Left forelimb (tissue), 1 donor: ENCODE data around the gene AKAP6.

Experiments
- DNase-seq: peaks from one replicate; pipeline ENCODE4 v3.0.0-alpha.2; 2018; ENCODE audit warnings: low spot score

AKAP6 gene, protein sequence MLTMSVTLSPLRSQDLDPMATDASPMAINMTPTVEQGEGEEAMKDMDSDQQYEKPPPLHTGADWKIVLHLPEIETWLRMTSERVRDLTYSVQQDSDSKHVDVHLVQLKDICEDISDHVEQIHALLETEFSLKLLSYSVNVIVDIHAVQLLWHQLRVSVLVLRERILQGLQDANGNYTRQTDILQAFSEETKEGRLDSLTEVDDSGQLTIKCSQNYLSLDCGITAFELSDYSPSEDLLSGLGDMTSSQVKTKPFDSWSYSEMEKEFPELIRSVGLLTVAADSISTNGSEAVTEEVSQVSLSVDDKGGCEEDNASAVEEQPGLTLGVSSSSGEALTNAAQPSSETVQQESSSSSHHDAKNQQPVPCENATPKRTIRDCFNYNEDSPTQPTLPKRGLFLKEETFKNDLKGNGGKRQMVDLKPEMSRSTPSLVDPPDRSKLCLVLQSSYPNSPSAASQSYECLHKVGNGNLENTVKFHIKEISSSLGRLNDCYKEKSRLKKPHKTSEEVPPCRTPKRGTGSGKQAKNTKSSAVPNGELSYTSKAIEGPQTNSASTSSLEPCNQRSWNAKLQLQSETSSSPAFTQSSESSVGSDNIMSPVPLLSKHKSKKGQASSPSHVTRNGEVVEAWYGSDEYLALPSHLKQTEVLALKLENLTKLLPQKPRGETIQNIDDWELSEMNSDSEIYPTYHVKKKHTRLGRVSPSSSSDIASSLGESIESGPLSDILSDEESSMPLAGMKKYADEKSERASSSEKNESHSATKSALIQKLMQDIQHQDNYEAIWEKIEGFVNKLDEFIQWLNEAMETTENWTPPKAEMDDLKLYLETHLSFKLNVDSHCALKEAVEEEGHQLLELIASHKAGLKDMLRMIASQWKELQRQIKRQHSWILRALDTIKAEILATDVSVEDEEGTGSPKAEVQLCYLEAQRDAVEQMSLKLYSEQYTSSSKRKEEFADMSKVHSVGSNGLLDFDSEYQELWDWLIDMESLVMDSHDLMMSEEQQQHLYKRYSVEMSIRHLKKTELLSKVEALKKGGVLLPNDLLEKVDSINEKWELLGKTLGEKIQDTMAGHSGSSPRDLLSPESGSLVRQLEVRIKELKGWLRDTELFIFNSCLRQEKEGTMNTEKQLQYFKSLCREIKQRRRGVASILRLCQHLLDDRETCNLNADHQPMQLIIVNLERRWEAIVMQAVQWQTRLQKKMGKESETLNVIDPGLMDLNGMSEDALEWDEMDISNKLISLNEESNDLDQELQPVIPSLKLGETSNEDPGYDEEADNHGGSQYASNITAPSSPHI (N-terminal part only)

DNA sequence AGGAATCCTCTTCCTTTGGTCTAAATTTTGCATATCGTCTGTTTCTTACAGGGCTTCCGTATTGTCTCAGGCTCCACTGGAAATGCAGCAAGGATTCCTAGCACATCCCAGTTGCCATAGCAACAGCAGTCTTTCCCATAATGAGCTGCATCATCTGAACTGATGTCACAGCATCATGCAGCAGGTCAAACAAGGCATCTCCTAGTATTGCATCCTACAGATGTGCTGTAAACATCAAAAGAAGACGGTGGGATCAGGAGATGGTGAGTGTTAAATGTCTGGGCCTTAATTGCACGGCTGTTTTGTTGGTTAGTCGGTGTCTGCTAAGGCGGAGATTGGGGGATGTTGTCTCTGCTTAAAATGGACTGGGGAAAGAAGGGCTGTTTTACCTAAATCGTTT, at the start of gene AKAP6:
TSS of gene AKAP6 (plus strand) at position 153 of the 400 bp plus-strand sequence. CDS start 104,196 bp downstream, outside the sequence.
- no peak for DNase-seq

GRCh38 chr14:32286602-32287001, 42.5 kb upstream of the AKAP6 start:
- DNase-seq = no peak

- DNase-seq = no peak
These were observed 32.7 kb upstream of the AKAP6 start for GRCh38 chr14:32296366-32296765.

DNA sequence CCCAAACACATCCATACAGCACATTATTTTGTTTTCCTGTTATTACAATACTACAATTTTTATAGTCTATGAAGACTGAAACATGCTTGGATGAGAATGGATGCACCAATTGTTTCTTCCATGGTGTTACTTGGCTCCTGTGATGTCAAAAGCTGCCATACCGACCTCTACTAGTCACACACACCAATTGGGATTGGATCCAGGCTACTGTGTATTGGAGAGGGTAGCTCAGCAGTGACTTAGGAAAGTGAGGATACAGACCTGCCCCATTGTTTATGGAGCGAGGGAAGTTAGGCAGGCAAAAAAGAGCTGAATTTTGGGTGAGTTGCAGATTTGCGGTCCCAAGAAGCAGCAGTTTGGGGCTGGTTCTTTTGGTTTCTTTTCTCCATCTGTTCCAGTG, 30.8 kb upstream of the AKAP6 start:
- DNase-seq = no peak

GRCh38 chr14:32300136-32300535, 29.0 kb upstream of the AKAP6 start:
- no peak for DNase-seq

DNA sequence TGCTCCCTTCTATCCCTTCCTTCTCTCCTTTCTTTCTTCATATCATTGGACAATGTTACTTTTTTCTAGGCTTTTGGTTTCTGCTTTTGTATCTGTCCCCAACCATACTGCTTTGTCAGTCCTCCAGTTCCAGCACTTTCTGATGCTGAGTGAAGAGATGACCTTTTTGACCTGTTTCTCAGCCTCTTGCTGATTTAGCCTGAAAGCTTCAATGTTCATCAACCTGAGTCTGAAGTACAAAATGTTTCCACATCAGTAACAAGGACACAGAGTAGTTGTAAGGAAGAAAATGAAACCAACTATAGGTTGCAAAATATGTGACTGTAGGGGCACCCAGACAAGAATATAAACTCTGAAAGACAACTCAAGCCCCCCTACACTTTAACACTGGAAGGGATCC, 25.2 kb upstream of the AKAP6 start:
- no peak for DNase-seq

DNA sequence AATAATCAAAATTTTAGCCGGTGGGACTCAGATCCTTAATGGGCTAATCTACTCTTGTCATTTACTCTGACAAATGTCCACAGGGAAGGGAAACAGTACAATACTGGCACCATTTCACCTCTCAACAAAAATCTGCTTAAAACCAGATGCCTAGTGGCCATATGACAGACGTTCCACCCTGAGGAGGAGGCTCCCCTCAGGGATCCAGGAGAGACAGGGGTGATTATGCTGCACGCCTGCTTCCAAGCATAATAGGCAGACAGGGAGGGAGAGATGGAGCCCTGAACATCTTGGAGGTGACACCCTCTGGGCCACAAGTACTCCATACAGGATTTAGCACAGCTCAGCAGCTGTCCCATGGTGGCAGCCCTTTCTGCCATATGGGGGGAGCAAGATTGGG, 24.8 kb upstream of the AKAP6 start:
- DNase-seq = no peak

DNA sequence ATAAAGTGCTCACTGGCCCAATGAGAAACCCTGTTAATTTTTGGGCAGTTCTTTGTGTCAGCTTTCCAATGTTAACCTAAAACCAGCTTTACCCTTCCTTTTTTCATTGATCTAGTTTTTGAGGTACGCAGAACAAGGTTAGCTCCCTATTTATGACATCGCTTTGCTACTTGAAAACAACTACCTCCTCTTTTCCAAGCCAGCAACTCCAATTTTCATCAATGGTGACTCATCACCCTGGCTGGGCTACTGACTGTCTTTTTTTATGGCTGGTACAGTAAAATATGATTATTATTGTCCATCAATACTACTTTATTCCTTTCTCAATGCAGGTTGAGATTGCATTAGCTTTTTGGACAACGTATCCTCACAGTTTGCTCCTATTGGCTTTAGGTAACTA, 22.5 kb upstream of the AKAP6 start:
- DNase-seq = no peak

- no peak for DNase-seq
These were observed 21.1 kb upstream of the AKAP6 start for GRCh38 chr14:32307881-32308582.

DNA sequence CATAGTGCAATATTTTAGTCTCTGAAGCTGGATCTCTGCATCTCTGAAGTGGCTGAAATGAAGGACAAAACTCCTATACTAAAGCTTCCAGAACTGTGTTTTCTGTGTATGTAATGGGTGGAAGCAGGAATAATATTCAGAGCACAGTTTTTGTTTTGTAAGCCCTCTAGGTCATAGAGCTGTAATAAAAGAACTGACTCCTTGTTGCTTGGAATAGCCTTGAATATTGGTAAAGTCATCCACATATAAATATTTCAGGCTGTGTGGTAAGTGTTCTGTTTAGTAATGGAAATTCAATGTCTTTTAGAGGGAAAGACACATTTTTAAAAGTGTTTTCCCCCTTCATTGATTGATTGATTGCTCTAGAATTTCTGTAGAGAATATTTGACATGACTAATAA, 18.2 kb upstream of the AKAP6 start:
- DNase-seq = no peak

DNA sequence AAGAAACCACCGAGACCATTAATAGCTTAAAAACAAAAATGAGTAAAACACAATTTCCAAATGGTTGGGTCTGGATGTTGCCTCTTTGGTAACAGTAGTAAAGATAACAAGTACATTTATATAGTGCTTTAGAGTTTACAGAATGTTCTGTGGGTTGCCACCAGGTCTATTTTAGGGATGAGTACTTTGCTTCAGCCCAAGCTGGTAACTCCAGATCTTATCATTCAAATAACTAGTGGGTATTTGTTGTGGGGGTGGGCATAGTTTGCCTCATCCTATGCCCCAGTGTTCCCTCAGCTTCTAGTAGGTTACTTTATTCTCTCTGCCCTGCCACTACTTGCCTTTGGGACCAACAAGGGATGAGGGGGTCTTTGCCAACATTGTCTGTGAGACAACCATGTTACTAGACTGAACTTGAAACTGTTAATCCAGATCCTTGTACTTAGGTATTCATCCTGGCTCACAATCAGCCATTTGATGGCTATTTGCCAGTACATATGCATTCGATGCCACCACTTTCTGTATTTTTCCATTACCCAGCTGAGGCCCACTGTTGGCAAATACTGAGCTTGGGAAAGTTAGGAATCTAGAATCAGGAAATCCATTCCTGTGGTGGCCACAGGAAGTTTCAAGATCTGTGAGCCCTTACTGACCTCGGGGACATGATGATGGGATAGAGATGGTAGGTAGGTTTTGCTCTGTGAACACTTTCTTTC, 17.6 kb upstream of the AKAP6 start:
- no peak for DNase-seq

- no peak for DNase-seq
These were observed 17.1 kb upstream of the AKAP6 start for GRCh38 chr14:32312010-32312331.

DNA sequence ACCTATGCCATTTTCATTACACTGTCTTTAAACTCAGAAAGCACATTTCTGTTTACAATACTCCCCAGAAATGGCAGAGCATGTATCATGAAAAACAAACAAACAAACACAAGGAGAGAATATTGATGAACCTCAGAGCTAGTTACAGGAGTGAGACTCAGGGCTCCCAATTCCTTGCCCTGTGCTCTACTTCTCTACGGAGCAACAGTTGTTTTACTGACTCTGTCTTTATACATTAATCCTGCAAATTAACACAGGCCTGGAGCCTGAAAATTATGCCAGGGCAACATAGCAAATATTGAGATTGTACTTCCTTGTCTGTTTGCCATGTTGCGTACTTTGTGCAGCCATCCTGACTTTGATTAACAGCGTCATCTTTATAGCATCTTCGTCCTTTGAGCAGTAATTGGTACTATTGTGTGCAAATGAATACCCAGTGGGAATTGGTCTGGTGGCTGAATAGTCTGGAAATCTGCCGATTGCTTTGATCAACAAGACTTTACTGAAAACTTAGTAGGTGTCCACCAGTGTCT, 15.2 kb upstream of the AKAP6 start:
- DNase-seq = no peak

DNA sequence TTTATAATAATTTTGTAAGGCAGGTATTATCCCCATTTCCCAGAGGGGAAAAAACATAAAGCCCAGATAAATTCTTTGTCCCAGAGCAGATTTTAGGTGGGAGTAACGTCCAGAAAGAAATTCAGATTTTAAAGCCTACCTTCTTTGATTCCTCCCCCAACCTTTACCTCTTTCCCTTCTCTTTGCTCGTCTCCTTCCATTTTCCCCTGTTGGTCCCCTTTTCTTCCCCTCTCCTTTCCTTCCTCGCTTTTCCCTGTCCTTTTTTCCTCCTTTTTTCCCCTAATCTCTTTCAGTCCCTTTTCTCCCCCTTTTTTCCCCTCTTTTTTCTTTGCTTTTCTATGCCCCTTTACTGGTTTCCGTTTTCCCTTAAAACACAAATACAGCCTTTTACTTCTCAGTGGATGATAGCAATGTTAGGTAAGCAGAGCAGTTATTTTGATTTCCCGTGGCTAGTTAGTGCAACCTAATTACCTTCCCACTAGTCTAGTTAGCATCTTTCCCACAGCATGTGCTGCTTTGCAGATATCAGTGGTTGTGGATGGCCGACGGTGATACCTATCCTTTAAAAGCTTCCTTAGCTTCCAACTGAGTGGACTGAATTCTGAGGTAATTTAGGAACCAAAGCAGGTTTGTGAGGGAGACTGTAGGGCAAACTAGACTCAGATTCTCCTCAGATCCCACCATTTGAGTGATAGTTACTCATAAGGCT, 10.9 kb upstream of the AKAP6 start:
- DNase-seq = no peak

DNA sequence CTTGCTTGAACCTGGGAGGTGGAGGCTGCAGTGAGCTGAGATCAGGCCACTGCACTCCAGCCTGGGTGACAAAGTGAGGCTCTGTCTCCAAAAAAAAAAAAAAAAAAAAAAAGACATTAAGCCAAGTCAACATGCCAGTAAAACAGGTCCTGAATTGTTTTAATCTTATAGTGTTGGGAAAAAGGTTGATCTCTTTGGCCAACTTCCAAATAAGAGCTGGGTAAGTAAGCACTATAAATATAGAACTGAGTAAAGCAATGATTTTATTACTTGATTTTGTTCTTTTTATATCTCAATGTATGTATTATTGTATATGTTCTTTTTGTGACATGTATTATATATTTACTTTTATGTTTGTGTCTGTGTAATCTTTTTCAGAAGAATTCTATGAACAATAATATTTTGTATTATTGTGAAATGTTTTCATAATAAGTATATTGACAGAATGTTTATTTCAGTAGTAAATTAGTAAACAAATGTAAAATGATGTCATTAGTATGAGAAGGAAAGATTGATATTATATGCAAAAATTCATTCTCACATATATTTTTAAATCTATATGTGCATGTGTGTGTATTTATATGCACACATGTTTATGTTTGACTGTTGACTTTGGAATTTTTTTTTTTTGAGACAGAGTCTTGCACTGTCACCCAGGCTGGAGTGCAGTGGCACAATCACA, 9.6 kb upstream of the AKAP6 start:
- DNase-seq = no peak

DNA sequence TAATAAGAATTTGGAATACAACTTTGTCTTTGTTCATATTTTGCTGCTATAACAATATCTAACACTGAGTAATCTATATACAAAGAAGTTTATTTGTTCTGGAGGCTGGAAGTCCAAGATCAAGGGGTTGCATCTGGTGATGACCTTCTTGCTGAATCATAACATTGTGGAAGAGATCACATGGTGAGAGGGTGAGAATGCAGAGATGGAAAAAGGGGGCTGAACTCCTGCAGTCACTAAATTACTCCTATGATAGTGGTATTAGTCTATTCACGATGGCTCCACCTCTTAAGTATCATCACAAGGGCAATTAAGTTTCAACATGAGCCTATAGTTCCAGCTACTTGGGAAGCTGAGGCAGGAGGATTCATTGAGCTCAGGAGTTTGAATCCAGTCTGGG, 4.5 kb upstream of the AKAP6 start:
- no peak for DNase-seq

- DNase-seq = no peak
These were observed 1.7 kb upstream of the AKAP6 start for GRCh38 chr14:32327255-32327961.

- DNase-seq = no peak
These were observed 690 bp downstream of the AKAP6 start for GRCh38 chr14:32329690-32330285.
